RWPE2 (cell line): ENCODE measurements around the gene AK8.

Source experiments
- ATAC-seq: fragments of 200-7000 bp; cut with Tn5 transposase; 3 replicates; pipeline ENCODE4 v1.9.1; 2021; ENCODE audit warnings: low read depth
- DNase-seq: peaks from one replicate; pipeline ENCODE4 v3.0.0-alpha.2; 2020; ENCODE audit warnings: low spot score
- H3K27ac ChIP-seq: fragments of 450-650 bp; 2 replicates; pipeline ENCODE4 v1.5.1; 2017; ENCODE audit warnings: mild to moderate bottlenecking; ENCODE audit not compliant: poor library complexity, severe bottlenecking
- H3K27me3 ChIP-seq: fragments of 250-450 bp; sonication (Bioruptor Pico); 2 replicates; pipeline ENCODE4 v1.5.1; 2021; ENCODE audit warnings: mild to moderate bottlenecking, moderate library complexity; ENCODE audit not compliant: insufficient read depth, poor library complexity, severe bottlenecking
- H3K36me3 ChIP-seq: fragments of 250-450 bp; sonication (Bioruptor Pico); 2 replicates; pipeline ENCODE4 v1.5.1; 2020; ENCODE audit warnings: low read depth, mild to moderate bottlenecking, moderate library complexity
- H3K4me1 ChIP-seq: fragments of 250-450 bp; sonication (Bioruptor Pico); 2 replicates; pipeline ENCODE4 v1.5.1; 2021; ENCODE audit warnings: mild to moderate bottlenecking, moderate library complexity; ENCODE audit not compliant: insufficient read depth, poor library complexity, severe bottlenecking
- H3K4me3 ChIP-seq: fragments of 250-450 bp; sonication (Bioruptor Pico); 2 replicates; pipeline ENCODE4 v1.5.1; 2021; ENCODE audit warnings: mild to moderate bottlenecking, moderate library complexity; ENCODE audit not compliant: severe bottlenecking
- H3K9me3 ChIP-seq: fragments of 250-450 bp; sonication (Bioruptor Pico); 2 replicates; pipeline ENCODE4 v1.5.1; 2021; ENCODE audit warnings: mild to moderate bottlenecking, moderate library complexity; ENCODE audit not compliant: severe bottlenecking
- CTCF ChIP-seq: fragments of 450-650 bp; IDR thresholded peaks from one replicate; pipeline ENCODE4 v1.5.1; 2017; ENCODE audit warnings: mild to moderate bottlenecking, moderate library complexity; ENCODE audit not compliant: poor library complexity, severe bottlenecking

The AK8 gene

DNA sequence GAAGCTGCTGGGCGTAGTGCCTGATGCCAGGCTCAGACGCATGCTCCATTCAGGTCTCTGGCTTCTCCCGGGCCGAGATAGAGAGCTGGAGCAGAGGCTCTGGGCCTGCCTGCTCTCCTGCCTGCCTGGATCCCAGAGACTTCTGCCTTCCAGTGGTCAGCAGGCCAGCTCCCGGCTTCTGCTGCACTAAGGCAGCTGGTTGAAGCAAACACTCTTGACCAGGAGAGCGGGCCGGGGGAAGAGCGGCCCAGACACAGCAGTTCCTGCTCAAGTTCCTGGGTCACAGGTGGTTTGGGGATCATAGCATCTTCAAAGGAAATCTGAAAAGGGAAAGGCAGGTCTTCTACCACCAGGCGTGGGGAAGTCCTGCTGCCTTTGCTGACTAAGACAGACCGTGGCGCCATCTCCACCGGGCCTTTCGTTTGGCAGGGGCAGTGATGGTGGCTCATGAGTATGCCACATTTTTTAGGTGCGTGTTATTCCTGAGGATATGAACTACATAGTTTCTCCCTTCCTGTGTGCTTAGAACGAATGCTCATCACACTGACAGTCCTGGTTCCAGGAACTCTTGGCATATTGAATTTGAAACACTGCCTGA lies 31.1 kb downstream of the AK8 start:
- no peak for DNase-seq
- no peak overlapping the region for H3K27ac ChIP-seq
- no peak overlapping the region for H3K4me3 ChIP-seq
- H3K9me3 ChIP-seq, result no peaks in the 10 kb centered on the region
- no peak for TF ChIP-seq CTCF
- no peaks in the 10 kb centered on the region for H3K27me3 ChIP-seq
- no peaks in the 10 kb centered on the region for H3K4me1 ChIP-seq
- no peaks in the 10 kb centered on the region for H3K36me3 ChIP-seq
- ATAC-seq, result no peak

- no peak for TF ChIP-seq CTCF
- Histone ChIP-seq H3K27ac (no peak overlapping the region), H3K27me3 (no peaks in the 10 kb centered on the region), H3K4me3 (no peak overlapping the region), H3K9me3 (no peaks in the 10 kb centered on the region), H3K4me1 (no peaks in the 10 kb centered on the region), H3K36me3 (no peaks in the 10 kb centered on the region)
- DNase-seq (no peak), ATAC-seq (no peak)
These were observed 31.8 kb downstream of the AK8 start for GRCh38 chr9:132846109-132846917.

- H3K27me3 ChIP-seq, result no peaks in the 10 kb centered on the region
These were observed 35.7 kb downstream of the AK8 start for GRCh38 chr9:132842124-132843044.

GRCh38 chr9:132840980-132841379 lies 37.1 kb downstream of the AK8 start:
- H3K36me3 ChIP-seq, result no peaks in the 10 kb centered on the region
- no peak for TF ChIP-seq CTCF
- H3K9me3 ChIP-seq, result no peaks in the 10 kb centered on the region
- H3K27ac ChIP-seq, result no peak overlapping the region
- no peak for ATAC-seq
- H3K27me3 ChIP-seq, result no peaks in the 10 kb centered on the region
- no peak overlapping the region for H3K4me3 ChIP-seq
- DNase-seq, result no peak
- no peaks in the 10 kb centered on the region for H3K4me1 ChIP-seq

More at GRCh38 chr9:132842124-132843044, 35.7 kb downstream of the AK8 start:
- peak; percentile 12 for DNase-seq
- no peaks in the 10 kb centered on the region for H3K4me1 ChIP-seq
- H3K9me3 ChIP-seq, result no peaks in the 10 kb centered on the region
- H3K36me3 ChIP-seq, result no peaks in the 10 kb centered on the region
- no peak overlapping the region for H3K4me3 ChIP-seq
- TF ChIP-seq CTCF, result no peak
- no peak overlapping the region for H3K27ac ChIP-seq
- ATAC-seq, result no peak
